H1 (cell line): ENCODE measurements around the gene CTDNEP1. TPM values are rescaled to one million over a fixed set of nuclear protein-coding genes. Genes with fewer than 3 reads are reported as not detected.

Experiments used
- CTCF ChIA-PET: fragments of 300-600 bp; sonication (Branson Sonifier 250); formaldehyde crosslinking; loops from one replicate; lab custom pipeline; 2021; ENCODE audit not compliant: partially characterized antibody; lab: Charles Lee
- POLR2A ChIA-PET: fragments of 300-600 bp; sonication (Branson Sonifier 250); formaldehyde crosslinking; loops from one replicate; lab custom pipeline; 2021; ENCODE audit warnings: inconsistent platforms; ENCODE audit not compliant: partially characterized antibody; lab: Charles Lee
- DNase-seq, 2 experiments: peaks; one replicate each; pipeline versions ENCODE4 v3.0.0 to v3.0.0-alpha.2; 2010 to 2022; ENCODE audit warnings: low spot score in 2 of 2, low read depth in 1 of 2, mixed read lengths in 1 of 2
- FAIRE-seq: peaks from 2 replicates; lab custom pipeline; 2011; peaks lifted over from hg19 to GRCh38; lab: Jason Lieb, UNC
- H2AFZ ChIP-seq: 2 replicates; pipeline ENCODE4 v1.8.1; 2012; ENCODE audit warnings: low read length, inconsistent platforms
- H2AK5ac ChIP-seq: 2 replicates; pipeline ENCODE4 v1.6.1; 2013; ENCODE audit warnings: low read depth, low read length
- H2BK120ac ChIP-seq: replicated peaks from 2 replicates; pipeline ENCODE3; 2013; ENCODE audit warnings: low read depth, low read length, inconsistent platforms
- H2BK12ac ChIP-seq: 2 replicates; pipeline ENCODE4 v1.6.1; 2013; ENCODE audit warnings: low read depth, low read length
- H2BK15ac ChIP-seq: 2 replicates; pipeline ENCODE4 v1.6.1; 2013; ENCODE audit warnings: low read length
- H2BK20ac ChIP-seq: 2 replicates; pipeline ENCODE4 v1.6.1; 2013; ENCODE audit warnings: low read length
- H2BK5ac ChIP-seq: 2 replicates; pipeline ENCODE4 v1.6.1; 2013; ENCODE audit warnings: low read depth, low read length
- H3K14ac ChIP-seq: 2 replicates; pipeline ENCODE4 v1.6.1; 2013; ENCODE audit warnings: inconsistent platforms; ENCODE audit not compliant: insufficient read length
- H3K18ac ChIP-seq: 2 replicates; pipeline ENCODE4 v1.6.1; 2013; ENCODE audit warnings: low read length; ENCODE audit errors: extremely low read depth
- H3K23ac ChIP-seq: 2 replicates; pipeline ENCODE4 v1.6.1; 2013; ENCODE audit warnings: inconsistent platforms; ENCODE audit not compliant: insufficient read length
- H3K23me2 ChIP-seq: 2 replicates; pipeline ENCODE4 v1.6.1; 2013; ENCODE audit warnings: low read depth, low read length
- H3K27ac ChIP-seq: 2 replicates; pipeline ENCODE4 v1.6.1; 2011; ENCODE audit warnings: low read depth, low read length, inconsistent platforms
- H3K27me3 ChIP-seq, 4 experiments: replicated peaks in 1 of 4; 1 replicate in 1 of 4; 2 replicates in 3 of 4; pipeline versions ENCODE4 v1.6.1 to v1.8.1; 2011 to 2013; ENCODE audit warnings: low read length in 3 of 4, mild to moderate bottlenecking in 3 of 4, inconsistent platforms in 2 of 4, mixed read lengths in 2 of 4, moderate library complexity in 1 of 4; ENCODE audit not compliant: control insufficient read depth in 3 of 4, insufficient read depth in 3 of 4; ENCODE audit errors: extremely low read depth in 1 of 4
- H3K36me3 ChIP-seq, 4 experiments: 2 replicates each; pipeline versions ENCODE4 v1.6.1 to v1.8.1; 2011 to 2013; ENCODE audit warnings: mild to moderate bottlenecking in 4 of 4, low read length in 3 of 4, moderate library complexity in 2 of 4, control low read depth in 1 of 4, inconsistent platforms in 1 of 4; ENCODE audit not compliant: insufficient read depth in 4 of 4, control insufficient read depth in 2 of 4
- H3K4ac ChIP-seq: replicated peaks from 2 replicates; pipeline ENCODE3; 2013; ENCODE audit warnings: low read length, low read depth, mixed read lengths, inconsistent platforms; ENCODE audit not compliant: insufficient read length
- H3K4me1 ChIP-seq, 4 experiments: replicated peaks in 1 of 4; 1 replicate in 1 of 4; 2 replicates in 3 of 4; pipeline versions ENCODE4 v1.6.1 to v1.8.1; 2011 to 2013; ENCODE audit warnings: low read length in 3 of 4, inconsistent platforms in 2 of 4, mixed read lengths in 1 of 4; ENCODE audit not compliant: insufficient read depth in 4 of 4, control insufficient read depth in 3 of 4
- H3K4me2 ChIP-seq, 2 experiments: 2 replicates each; pipeline versions ENCODE4 v1.6.1 to v1.8.1; 2011 to 2013; ENCODE audit warnings: low read depth in 2 of 2, low read length in 2 of 2, control low read depth in 1 of 2, inconsistent platforms in 1 of 2, mild to moderate bottlenecking in 1 of 2; ENCODE audit not compliant: insufficient read depth in 1 of 2
- H3K4me3 ChIP-seq, 4 experiments: fragments of 200-600, 300-600 bp in 1 of 4; sonication (generic), shearing (Covaris generic), sonication (Bioruptor Twin) in 1 of 4; 2 replicates each; pipeline versions ENCODE4 v1.5.1 to v1.8.1; 2011 to 2016; ENCODE audit warnings: low read length in 4 of 4, low read depth in 3 of 4, control low read depth in 2 of 4, inconsistent platforms in 2 of 4, mild to moderate bottlenecking in 2 of 4, mixed read lengths in 1 of 4, moderate library complexity in 1 of 4; ENCODE audit not compliant: insufficient read depth in 2 of 4; ENCODE audit errors: extremely low read depth in 1 of 4
- H3K56ac ChIP-seq: replicated peaks from 2 replicates; pipeline ENCODE3; 2013; ENCODE audit warnings: low read depth, mild to moderate bottlenecking, mixed read lengths, low read length, inconsistent platforms; ENCODE audit not compliant: insufficient read length
- H3K79me1 ChIP-seq: 2 replicates; pipeline ENCODE4 v1.6.1; 2013; ENCODE audit warnings: low read depth, low read length, control low read depth
- H3K79me2 ChIP-seq, 2 experiments: 2 replicates each; pipeline versions ENCODE4 v1.6.1 to v1.8.1; 2012 to 2013; ENCODE audit warnings: low read length in 2 of 2, mild to moderate bottlenecking in 2 of 2, inconsistent platforms in 1 of 2; ENCODE audit not compliant: insufficient read depth in 2 of 2, control insufficient read depth in 1 of 2
- H3K9ac ChIP-seq, 4 experiments: replicated peaks in 1 of 4; 1 replicate in 1 of 4; 2 replicates in 3 of 4; pipeline versions ENCODE4 v1.6.1 to v1.8.1; 2011 to 2013; ENCODE audit warnings: low read depth in 3 of 4, low read length in 3 of 4, control low read depth in 2 of 4, mild to moderate bottlenecking in 2 of 4, moderate library complexity in 2 of 4, inconsistent platforms in 1 of 4; ENCODE audit errors: extremely low read depth in 1 of 4
- H3K9me3 ChIP-seq, 2 experiments: 2 replicates each; pipeline versions ENCODE4 v1.6.1 to v1.8.1; 2012 to 2013; ENCODE audit warnings: mild to moderate bottlenecking in 2 of 2, moderate library complexity in 2 of 2, control low read depth in 1 of 2, inconsistent platforms in 1 of 2, low read depth in 1 of 2, low read length in 1 of 2, mixed read lengths in 1 of 2; ENCODE audit not compliant: insufficient read depth in 2 of 2
- H4K20me1 ChIP-seq, 2 experiments: replicated peaks in 1 of 2; 2 replicates each; pipeline versions ENCODE3 to v1.8.1; 2011 to 2013; ENCODE audit warnings: inconsistent platforms in 2 of 2, low read length in 2 of 2, mild to moderate bottlenecking in 1 of 2; ENCODE audit not compliant: insufficient read depth in 2 of 2, control insufficient read depth in 1 of 2
- H4K5ac ChIP-seq: 2 replicates; pipeline ENCODE4 v1.6.1; 2013; ENCODE audit warnings: low read length, low read depth, mixed read lengths, inconsistent platforms; ENCODE audit not compliant: insufficient read length
- H4K8ac ChIP-seq: 2 replicates; pipeline ENCODE4 v1.8.0; 2013; ENCODE audit warnings: mild to moderate bottlenecking, moderate library complexity, low read length, inconsistent platforms; ENCODE audit not compliant: insufficient read depth; ENCODE audit errors: extremely low read depth
- H4K91ac ChIP-seq: replicated peaks from 2 replicates; pipeline ENCODE3; 2013; ENCODE audit warnings: low read length, mixed read lengths, inconsistent platforms; ENCODE audit not compliant: insufficient read length
- BCL11A ChIP-seq, 2 experiments: IDR thresholded peaks; one replicate each; pipeline ENCODE4 v1.6.1; 2011; ENCODE audit warnings: low read depth in 2 of 2, low read length in 2 of 2, mild to moderate bottlenecking in 2 of 2
- BRCA1 ChIP-seq: IDR thresholded peaks from 2 replicates; pipeline ENCODE4 v1.6.1; 2012; ENCODE audit warnings: low read depth, low read length, improper control_type of control experiment
- CBX5 ChIP-seq: fragments of 300-800, 300-1000 bp; sonication (generic); IDR thresholded peaks from 2 replicates; pipeline ENCODE4 v1.7.1; 2016; ENCODE audit warnings: antibody characterized with exemption, low read length, low read depth
- CREB1 ChIP-seq: IDR thresholded peaks from 2 replicates; pipeline ENCODE4 v1.6.1; 2012; ENCODE audit warnings: inconsistent platforms
- GTF2F1 ChIP-seq: IDR thresholded peaks from 2 replicates; pipeline ENCODE4 v1.6.1; 2012; ENCODE audit warnings: low read depth, low read length, improper control_type of control experiment, borderline replicate concordance
- KDM4A ChIP-seq: IDR thresholded peaks from one replicate; pipeline ENCODE4 v1.7.1; 2012; ENCODE audit warnings: low read depth, mild to moderate bottlenecking, moderate library complexity, low read length, inconsistent platforms; ENCODE audit not compliant: severe bottlenecking
- PHF8 ChIP-seq: fragments of 200-600 bp; sonication (generic); conservative IDR thresholded peaks from 2 replicates; pipeline ENCODE4 v1.7.1; 2012; ENCODE audit warnings: low read depth, mild to moderate bottlenecking, inconsistent platforms, low read length, moderate library complexity
- POLR2AphosphoS5 ChIP-seq: IDR thresholded peaks from 2 replicates; pipeline ENCODE4 v1.6.1; 2011; ENCODE audit warnings: low read depth, low read length
- SAP30 ChIP-seq: fragments of 300-600 bp; sonication (generic); IDR thresholded peaks from 2 replicates; pipeline ENCODE4 v1.7.1; 2012; ENCODE audit warnings: low read length, moderate library complexity, mild to moderate bottlenecking, inconsistent platforms; ENCODE audit not compliant: insufficient read depth, insufficient replicate concordance
- SP4 ChIP-seq: IDR thresholded peaks from 2 replicates; pipeline ENCODE4 v1.6.1; 2012; ENCODE audit warnings: low read length, inconsistent platforms
- TAF7 ChIP-seq: optimal IDR thresholded peaks from 2 replicates; pipeline ENCODE3; 2011; ENCODE audit warnings: low read depth, mild to moderate bottlenecking, inconsistent platforms, low read length, moderate library complexity, borderline replicate concordance
- WGBS, 2 experiments: shearing (Covaris generic) in 1 of 2; methylation state at CpG; one replicate each; pipeline versions ENCODE4 v1.1.6 to v1.1.7; 2013 to 2015; ENCODE audit warnings: low lambda C conversion rate in 2 of 2, mixed read lengths in 2 of 2, inconsistent platforms in 1 of 2, low coverage in 1 of 2, missing lambda C conversion rate in 1 of 2; ENCODE audit not compliant: insufficient replicate concordance in 2 of 2, insufficient coverage in 1 of 2, insufficient read length in 1 of 2; ENCODE audit errors: extremely low coverage in 1 of 2, missing lambda C conversion rate in 1 of 2; 5-methylcytosine and 5-hydroxymethylcytosine counted together
- polyA plus RNA-seq, 7 experiments: library from polyadenylated mRNA; depleted of rRNA in 3 of 7; stranded (reverse) in 5 of 7; unstranded in 2 of 7; fragments of >200 nt in 5 of 7; fragments of 200-250 nt in 2 of 7; gene quantifications; 1 replicate in 5 of 7; 2 replicates in 1 of 7; 4 replicates in 1 of 7; pipeline versions ENCODE4 v1.2.1 to v1.2.3, GENCODE V29; 2011 to 2013; ENCODE audit warnings: missing spikeins in 2 of 7, mixed read lengths in 2 of 7
- total RNA-seq: library from RNA; stranded (reverse); fragmentation: NEBNext Ultra II Directional; extraction: Animal tissue kit (Norgen Biotek cat#: 25700); gene quantifications from 2 replicates; pipeline ENCODE4 v1.2.1, GENCODE V29; 2021

CTDNEP1 gene
- total and polyA plus RNA-seq, 2 of the 8 experiments (the other 6 are each of a cell fraction or from before 2014, with no cell fraction given), result 114 to 123 TPM

DNA sequence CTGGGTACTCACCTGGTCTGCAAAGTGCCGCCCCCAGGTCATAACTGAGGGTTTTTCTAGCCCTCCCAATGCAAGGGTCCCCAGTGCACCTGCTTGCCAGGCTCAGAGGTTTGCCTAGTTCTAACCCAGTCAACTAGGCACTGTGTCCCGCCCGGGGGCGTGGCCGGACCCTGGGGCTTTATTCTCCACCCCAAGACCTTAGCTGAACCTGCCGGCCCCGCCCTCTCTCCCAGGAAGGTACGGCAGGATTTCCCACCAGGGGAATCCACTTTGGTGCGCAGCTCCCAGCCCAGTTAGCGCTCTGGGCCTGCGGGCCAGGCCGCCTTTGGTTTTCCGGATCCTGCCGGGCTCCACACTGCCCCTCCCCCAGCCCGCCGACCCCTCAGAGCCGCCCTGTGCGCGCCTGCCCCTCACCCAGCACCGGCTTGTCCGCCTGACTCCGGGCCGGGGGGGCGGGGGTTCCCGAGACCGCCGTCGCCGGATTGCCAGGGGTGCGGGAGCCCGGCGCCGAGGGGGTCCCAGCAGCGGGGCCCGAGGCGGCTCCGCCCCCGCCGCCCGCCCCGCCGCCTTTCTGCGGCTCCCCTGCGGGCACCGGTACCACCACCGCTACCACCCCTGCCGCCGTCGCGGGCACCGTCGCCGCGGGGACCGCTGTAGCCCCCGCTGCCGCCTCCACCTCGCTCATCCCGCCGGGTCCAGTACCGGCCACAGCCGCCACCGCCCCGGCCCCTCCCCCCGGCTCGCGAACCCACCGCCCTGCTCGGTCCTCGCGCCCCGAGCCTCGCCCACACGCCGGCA is 42.5 kb upstream of the CTDNEP1 start:
- H3K23me2 ChIP-seq, result peaks cover 2% of the 10 kb centered on the region; the same call in 1 of the 2 replicates
- H3K9ac ChIP-seq, result peak overlapping the region in 1 of 4 experiments; percentile 26; a peak in 3 of 7 replicates
- no peak overlapping the region for H3K4ac ChIP-seq
- H3K27me3 ChIP-seq, result peaks cover 3 to 11% (median 9%) of the 10 kb centered on the region in 4 experiments
- POLR2A ChIA-PET, result interaction anchor here (0.7 to 6.7 kb wide), 11 partner anchors 9 to 60 kb away, joined by 3 to 94 read pairs (median 7); partner anchors contain the start of genes CTDNEP1, DVL2, ELP5 and GPS2
- H4K91ac ChIP-seq, result no peak overlapping the region
- peak overlapping the region; percentile 65 to 82 for H3K4me2 ChIP-seq
- H4K8ac ChIP-seq, result peak overlapping the region; percentile 60; the same call in 1 of the 2 replicates
- CTCF ChIA-PET, result interaction anchor here (0.6 to 5.7 kb wide), 4 partner anchors 11 to 15 kb away, joined by 3 to 46 read pairs (median 3); partner anchors contain the start of gene SLC2A4
- peaks cover 0 to 14% (median 9%) of the 10 kb centered on the region in 4 experiments; a peak in 6 of 7 replicates for H3K4me1 ChIP-seq
- no peak overlapping the region for H3K14ac ChIP-seq
- H2BK20ac ChIP-seq, result no peak overlapping the region
- H2AK5ac ChIP-seq, result no peak overlapping the region
- peaks cover 2% of the 10 kb centered on the region; the same call in 1 of the 2 replicates for H3K79me1 ChIP-seq
- no peak overlapping the region for H3K27ac ChIP-seq
- H3K18ac ChIP-seq, result no peak overlapping the region; the same call in 1 of the 2 replicates
- no peak overlapping the region for H2BK5ac ChIP-seq
- no peak overlapping the region for H2AFZ ChIP-seq
- no peak overlapping the region for H3K56ac ChIP-seq
- peaks cover 0 to 9% of the 10 kb centered on the region in 2 experiments for H4K20me1 ChIP-seq
- no peaks in the 10 kb centered on the region; a peak in 1 of 4 replicates for H3K9me3 ChIP-seq
- H2BK12ac ChIP-seq, result no peak overlapping the region
- DNase-seq (peak in 1 of 2 experiments; percentile 86), FAIRE-seq (no peak)
- no peak overlapping the region for H3K23ac ChIP-seq
- H4K5ac ChIP-seq, result no peak overlapping the region
- no peak overlapping the region for H2BK120ac ChIP-seq
- no peak overlapping the region for H2BK15ac ChIP-seq
- H3K4me3 ChIP-seq, result peak overlapping the region; percentile 34 to 65 (median 40)
- no peaks in the 10 kb centered on the region for H3K79me2 ChIP-seq
- H3K36me3 ChIP-seq, result no peaks in the 10 kb centered on the region
- WGBS, 2 experiments, result 9% methylated on average over 9 of the region's 75 CpGs; no CpG with 5 or more reads in 1 of the 2 experiments
- no peak for TF ChIP-seq BCL11A (IDR thresholded peaks at IDR 0.05; ENCODE audit: low read depth in 2 of 2, low read length in 2 of 2)
- no peak for TF ChIP-seq SP4
- 0 out of 2 replicates have a peak, but pooled peaks have one; percentile 32 for TF ChIP-seq PHF8
- 0 out of 2 replicates have a peak, but pooled peaks have one; percentile 35 for TF ChIP-seq GTF2F1
- TF ChIP-seq BRCA1, result no peak
- TF ChIP-seq CBX5, result no peak
- peak; percentile 39 for TF ChIP-seq KDM4A
- TF ChIP-seq POLR2AphosphoS5, result no peak
- no peak for TF ChIP-seq SAP30
- TF ChIP-seq TAF7, result no peak
- TF ChIP-seq CREB1, result 0 out of 2 replicates have a peak, but pooled peaks have one; percentile 10
